ENCODE results near the gene RUBCNL.
"Not testable (repeated sequence)": the region's sequence is repeated elsewhere in the genome, so short reads cannot be mapped to it uniquely, and the experiment has no call there.

RUBCNL gene, protein sequence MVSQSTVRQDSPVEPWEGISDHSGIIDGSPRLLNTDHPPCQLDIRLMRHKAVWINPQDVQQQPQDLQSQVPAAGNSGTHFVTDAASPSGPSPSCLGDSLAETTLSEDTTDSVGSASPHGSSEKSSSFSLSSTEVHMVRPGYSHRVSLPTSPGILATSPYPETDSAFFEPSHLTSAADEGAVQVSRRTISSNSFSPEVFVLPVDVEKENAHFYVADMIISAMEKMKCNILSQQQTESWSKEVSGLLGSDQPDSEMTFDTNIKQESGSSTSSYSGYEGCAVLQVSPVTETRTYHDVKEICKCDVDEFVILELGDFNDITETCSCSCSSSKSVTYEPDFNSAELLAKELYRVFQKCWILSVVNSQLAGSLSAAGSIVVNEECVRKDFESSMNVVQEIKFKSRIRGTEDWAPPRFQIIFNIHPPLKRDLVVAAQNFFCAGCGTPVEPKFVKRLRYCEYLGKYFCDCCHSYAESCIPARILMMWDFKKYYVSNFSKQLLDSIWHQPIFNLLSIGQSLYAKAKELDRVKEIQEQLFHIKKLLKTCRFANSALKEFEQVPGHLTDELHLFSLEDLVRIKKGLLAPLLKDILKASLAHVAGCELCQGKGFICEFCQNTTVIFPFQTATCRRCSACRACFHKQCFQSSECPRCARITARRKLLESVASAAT

DNA sequence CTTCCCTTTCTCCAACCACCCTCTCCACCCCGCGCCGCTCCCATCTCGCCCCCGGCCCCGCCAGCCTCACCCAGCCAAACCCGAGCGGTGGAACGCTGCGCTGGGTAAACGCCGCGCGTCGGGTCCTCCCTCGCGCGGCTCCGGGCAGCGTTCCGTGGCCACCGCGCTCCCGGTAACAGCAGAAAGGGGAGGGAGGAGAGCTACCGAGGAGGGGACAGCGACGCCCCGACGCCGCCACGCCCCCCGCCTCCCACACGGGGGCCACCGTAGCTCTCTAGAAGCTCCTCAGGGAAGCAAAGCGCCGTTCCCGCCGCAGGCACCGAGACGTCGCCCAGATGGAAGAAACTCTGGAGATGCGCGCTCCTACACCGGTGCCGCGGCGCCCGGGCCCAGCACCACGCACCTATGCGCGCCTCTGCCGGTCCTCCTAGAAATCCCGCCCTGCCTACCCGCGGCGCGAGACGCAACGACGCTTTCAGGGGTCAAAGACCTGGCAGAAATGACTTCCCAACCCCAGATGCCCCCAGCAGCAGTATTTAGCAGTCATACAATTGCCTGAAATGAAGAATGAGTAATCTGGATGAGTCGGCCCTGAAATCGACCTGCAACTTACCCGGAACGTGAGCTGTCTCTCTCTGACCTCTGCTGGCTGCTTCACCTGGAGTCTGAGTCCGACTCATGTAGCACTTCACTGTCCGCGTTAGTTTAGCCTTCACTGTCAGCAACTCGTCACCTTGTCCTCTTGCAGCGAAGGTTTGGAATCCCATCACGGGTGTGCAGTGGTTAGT lies at the start of gene RUBCNL:
Gene RUBCNL (minus strand): TSS at position 189 of the 788 bp plus-strand sequence. CDS start 14,777 bp downstream, outside the sequence.
- peak; percentile 30 for DNase-seq

- DNase-seq, result not testable (repeated sequence)
These were observed 42.5 kb upstream of the RUBCNL start for GRCh38 chr13:46429558-46429957.

DNA sequence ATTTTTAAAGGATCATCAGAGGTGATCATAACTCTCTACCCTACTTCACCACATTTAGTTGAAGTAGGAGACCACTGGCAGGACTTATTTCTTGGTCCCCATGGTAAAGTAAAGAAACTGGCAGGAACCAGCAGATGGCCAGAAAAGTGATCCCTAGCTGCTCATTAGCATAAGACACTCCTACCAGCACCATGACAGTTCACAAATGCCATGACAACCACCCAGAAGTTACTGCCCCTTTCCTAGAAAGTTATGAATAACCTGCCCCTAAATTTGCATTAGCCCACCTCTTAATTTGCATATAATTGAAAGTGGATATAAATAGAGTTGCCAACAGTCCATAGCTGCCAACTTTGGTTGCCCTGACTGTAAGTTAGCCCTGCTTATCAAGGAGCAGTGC lies 18.4 kb upstream of the RUBCNL start:
- DNase-seq, result no peak

GRCh38 chr13:46404733-46405100 lies 17.7 kb upstream of the RUBCNL start:
- DNase-seq, result no peak

DNA sequence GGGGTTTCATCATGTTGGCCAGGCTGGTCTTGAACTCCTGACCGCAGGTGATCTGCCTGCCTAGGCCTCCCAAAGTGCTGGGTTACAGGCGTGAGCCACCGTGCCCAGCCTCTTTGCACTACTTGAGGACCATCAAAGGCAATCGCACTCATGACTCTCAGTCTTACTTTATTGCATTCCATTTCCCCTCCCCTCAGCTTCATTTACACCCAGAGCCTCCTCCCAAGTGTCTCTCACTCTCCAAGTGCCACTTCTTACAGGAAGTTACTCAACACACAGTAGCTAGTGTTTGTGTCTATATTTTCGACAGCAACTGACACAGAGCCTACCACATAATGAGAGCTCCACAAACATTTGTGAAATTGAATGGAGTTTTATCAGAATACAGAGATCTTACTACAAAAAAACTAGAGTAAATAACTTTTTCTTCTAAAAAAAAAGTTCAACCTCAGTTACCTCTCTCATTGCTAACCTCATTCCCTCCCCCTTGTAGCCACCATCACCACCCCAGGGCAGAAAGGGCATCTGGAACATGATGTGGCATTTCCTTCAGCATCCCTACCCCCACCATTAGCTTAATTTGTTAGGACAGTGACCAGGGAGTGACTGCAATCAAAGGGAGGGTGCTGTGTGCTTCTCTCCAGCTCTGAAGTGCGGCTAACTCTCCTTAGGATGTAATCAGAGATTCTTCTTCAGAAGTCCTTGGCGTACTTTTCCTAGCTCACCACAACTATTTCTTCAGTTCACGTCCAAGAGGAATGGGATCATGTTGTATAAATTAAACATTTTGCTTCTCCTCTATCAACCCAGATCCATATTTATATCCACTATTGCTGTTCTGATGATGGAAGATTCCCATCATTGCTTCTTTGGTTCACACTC lies 17.0 kb upstream of the RUBCNL start:
- DNase-seq, result no peak

DNA sequence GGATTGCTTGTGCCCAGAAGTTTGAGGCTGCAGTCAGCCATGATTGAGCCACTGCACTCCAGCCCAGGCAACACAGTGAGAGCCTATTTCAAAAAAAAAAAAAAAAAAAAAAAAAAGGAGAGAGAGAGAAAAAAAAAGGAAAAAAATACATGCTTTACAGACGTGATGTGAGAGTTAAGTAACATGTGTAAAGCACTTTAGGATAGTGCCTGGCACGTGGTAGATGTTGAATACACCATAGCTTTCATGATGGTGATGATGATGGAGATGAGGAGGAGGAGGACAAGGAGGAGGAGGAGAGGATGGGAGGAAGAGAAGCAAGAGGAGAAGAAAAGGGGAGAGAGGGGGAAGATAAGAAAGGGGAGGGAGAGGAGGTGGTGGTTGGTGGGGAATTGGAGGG lies 15.1 kb upstream of the RUBCNL start:
- no peak for DNase-seq

- DNase-seq, result no peak
These were observed 14.4 kb upstream of the RUBCNL start for GRCh38 chr13:46401432-46401831.

DNA sequence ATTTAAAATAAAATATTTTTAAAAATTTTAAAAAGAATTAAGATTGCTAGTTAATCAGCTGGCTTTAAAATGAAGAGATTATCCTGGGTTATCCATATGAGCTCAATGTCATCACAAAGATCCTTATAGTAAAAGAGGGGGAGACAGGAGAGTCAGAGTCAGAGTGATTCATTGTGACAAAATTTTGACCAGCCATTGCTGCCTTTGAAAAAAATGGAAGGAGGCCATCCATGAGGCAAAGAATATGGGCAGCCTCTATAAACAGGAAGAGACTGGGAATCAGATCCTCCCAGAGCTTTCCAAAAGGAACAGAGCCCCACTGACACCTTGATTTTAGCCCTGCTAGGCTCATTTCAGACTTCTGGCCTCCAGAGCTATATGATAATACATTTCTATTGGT lies 9.3 kb upstream of the RUBCNL start:
- DNase-seq, result no peak

DNA sequence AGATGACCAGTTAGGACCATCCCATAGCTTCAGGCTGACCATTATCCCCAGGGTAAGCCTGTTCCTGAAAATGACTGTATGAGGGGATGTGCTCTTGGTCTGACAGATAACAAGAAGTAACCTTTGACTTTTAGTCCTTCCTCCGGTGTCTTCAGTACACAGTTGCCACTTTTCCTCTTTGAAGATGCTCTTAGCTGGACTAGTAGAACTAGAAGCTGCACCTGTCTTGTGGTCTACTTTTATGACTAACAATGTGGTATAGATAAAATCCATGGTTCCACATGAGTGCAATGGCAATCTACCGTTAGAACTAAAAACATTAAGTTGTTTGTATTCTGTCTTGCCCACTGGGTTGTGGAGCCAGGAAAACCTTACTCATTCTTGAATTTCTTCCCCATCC lies 5.9 kb upstream of the RUBCNL start:
- no peak for DNase-seq

GRCh38 chr13:46389457-46390451 lies 2.7 kb upstream of the RUBCNL start:
- DNase-seq, result no peak

DNA sequence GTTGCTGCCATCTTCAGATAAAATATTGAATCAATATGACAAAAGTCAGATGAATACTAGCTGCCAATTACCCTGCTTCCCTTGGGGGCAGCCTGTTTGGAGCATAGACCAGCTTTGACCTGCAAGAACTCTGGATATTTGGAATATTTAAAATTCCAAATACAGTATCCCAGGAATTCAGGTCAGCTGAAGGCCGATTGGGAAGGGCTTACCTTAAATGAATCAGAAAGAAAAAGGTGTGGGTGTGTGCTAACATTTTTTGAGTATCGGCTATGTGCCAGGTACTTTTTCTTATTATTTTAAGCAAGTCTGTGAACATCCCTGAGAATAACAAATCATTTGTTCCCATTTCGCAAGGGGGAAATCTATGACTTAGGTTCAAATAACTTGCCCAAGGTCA lies 1.8 kb upstream of the RUBCNL start:
- DNase-seq, result no peak

DNA sequence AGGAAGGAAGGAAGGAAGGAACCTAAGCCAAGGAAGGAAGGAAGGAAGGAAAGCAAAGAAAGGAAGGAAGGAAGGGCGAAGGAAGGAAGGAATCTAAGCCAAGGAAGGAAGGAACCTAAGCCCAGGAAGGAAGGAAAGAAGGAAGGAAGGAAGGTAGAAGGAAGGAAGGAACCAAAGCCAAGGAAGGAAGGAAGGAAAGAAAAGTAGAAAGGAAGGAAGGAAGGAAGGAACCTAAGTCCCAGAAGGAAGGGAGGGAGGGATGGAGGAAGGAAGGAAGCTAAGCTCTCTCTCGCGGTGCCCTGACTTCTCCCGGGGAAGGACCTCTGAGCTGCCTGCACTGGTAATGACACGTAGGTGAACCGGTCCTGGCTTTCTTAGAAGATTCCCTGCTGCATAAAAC lies 1.3 kb upstream of the RUBCNL start:
- DNase-seq, result no peak

DNA sequence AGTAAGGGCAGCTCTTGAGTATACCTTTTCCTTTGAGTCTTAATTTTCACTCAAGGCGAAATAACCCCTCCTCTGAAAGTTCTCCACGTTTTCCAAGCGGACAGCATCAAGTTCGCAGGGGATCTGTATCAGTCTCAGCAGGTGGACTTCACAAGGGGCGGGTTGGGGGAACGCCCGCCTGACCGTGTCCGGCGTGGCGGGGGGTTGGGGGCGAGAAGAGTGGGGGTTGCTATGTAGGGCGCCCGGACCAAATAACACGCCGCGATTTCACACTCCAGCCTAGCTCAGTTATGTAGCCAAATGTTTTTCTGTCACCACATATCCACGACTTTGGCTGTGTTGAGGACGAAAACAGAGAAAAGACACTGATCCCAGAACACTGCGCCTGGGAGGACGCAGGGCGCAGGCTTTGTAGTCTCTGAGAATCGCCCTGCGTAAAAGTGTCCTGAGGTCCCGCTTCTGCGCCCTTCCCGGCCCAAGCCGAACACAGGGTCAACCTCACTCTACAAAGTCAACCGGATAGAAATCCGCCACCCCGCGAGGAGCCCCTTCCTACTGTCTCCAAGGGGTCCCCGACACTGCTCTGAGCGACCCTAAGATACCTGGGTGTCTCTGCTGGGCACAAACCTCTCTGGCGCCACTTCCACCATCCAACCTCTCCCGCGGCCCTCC lies 524 bp downstream of the RUBCNL start:
- no peak for DNase-seq

DNA sequence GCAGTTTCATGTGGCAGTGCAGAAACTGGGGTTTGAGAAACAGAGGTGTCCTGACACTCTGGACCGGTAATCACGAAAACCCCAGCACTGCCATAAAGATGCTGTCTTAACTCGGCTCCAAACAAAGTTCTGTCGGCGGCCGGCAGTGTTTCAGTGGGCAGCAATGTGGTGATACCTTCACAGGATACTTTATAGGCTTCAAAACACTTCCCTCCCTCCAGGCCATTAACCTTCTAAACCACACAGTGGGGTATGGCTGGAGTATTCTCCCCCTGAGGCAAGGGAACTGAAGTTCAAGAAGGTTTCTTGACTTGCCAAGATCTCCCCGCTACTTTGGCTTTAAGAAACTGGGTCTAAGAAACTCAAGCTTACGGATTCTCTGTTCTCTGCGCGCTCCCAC lies 1.1 kb downstream of the RUBCNL start:
- DNase-seq, result no peak

GRCh38 chr13:46383383-46383782 lies 3.7 kb downstream of the RUBCNL start:
- DNase-seq, result no peak

GRCh38 chr13:46382224-46382623 lies 4.8 kb downstream of the RUBCNL start:
- no peak for DNase-seq

- DNase-seq, result no peak
These were observed 6.8 kb downstream of the RUBCNL start for GRCh38 chr13:46380242-46380641.

GRCh38 chr13:46379611-46380010 lies 7.4 kb downstream of the RUBCNL start:
- no peak for DNase-seq

DNA sequence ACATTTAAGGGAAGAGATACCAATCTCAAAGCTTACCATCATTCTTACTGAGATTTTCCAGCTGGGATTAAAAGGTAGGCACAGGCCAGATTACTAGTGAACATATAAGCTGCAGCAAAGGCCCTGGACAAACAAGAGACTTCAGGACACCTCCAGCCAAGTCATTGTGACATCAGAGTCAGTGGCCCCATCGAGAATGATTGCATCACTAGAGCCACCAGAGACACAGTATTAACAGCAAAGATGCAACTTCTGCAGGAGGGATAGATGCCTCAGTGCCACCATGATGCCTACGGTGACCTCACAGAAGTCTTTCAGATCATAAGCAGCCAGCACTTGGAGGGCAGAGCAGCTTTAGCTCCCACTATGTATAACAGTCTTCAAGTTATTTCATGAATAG lies 8.6 kb downstream of the RUBCNL start:
- DNase-seq, result no peak

- DNase-seq, result no peak
These were observed 9.5 kb downstream of the RUBCNL start for GRCh38 chr13:46377554-46377953.

DNA sequence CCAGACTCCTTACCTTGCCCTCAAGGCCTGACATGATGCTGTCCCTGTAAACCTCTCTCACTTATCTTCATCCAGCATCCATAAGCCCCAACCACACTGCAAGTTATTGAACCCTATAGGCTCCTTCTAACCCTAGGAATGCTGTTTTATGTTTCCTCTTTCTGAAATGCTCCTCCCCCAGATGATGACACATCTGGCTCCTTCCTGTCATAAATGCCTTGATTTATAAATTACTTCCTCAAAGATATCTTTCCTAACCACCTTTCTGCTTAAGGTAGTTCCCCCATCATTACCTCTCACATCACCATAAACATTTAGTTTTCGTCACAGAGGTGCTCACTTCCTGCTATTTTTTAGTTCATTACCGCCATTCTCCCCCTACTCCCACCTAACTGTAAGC lies 12.3 kb downstream of the RUBCNL start:
- DNase-seq, result no peak
